Aorta (tissue), 5 donors: ENCODE measurements around the gene TSC22D2. TPM values are rescaled to one million over a fixed set of nuclear protein-coding genes. Genes with fewer than 3 reads are reported as not detected.
"Not testable (repeated sequence)": the region's sequence is repeated elsewhere in the genome, so short reads cannot be mapped to it uniquely, and the experiment has no call there.

Experiments used
- ATAC-seq: fragments of 200-7000 bp; cut with Tn5 transposase; one replicate; pipeline ENCODE4 v1.9.1; 2022; ENCODE audit warnings: moderate library complexity; ENCODE audit not compliant: low FRiP score
- DNase-seq, 2 donors: peaks; one replicate each; pipeline ENCODE4 v3.0.0-alpha.2; 2020
- H3K27ac ChIP-seq, 2 donors: one replicate each; pipeline ENCODE4 v1.5.1; 2013; ENCODE audit warnings: low read length in 2 of 2, mild to moderate bottlenecking in 2 of 2, moderate library complexity in 2 of 2, control low read depth in 1 of 2, inconsistent platforms in 1 of 2, low read depth in 1 of 2
- H3K27me3 ChIP-seq, 2 donors: one replicate each; pipeline ENCODE4 v1.6.1; 2013; ENCODE audit warnings: control low read depth in 1 of 2, low read length in 1 of 2, mild to moderate bottlenecking in 1 of 2, moderate library complexity in 1 of 2; ENCODE audit not compliant: insufficient read depth in 2 of 2, control insufficient read depth in 1 of 2
- H3K36me3 ChIP-seq, 2 donors: one replicate each; pipeline ENCODE4 v1.6.1; 2013; ENCODE audit warnings: control low read depth in 1 of 2, low read length in 1 of 2, mild to moderate bottlenecking in 1 of 2; ENCODE audit not compliant: insufficient read depth in 2 of 2, control insufficient read depth in 1 of 2
- H3K4me1 ChIP-seq, 2 donors: one replicate each; pipeline ENCODE4 v1.6.1; 2013; ENCODE audit warnings: low read length in 2 of 2, control low read depth in 1 of 2, mild to moderate bottlenecking in 1 of 2, moderate library complexity in 1 of 2; ENCODE audit not compliant: insufficient read depth in 2 of 2, control insufficient read depth in 1 of 2
- H3K4me3 ChIP-seq, 2 donors: one replicate each; pipeline ENCODE4 v1.5.1; 2013; ENCODE audit warnings: low read length in 2 of 2, control low read depth in 1 of 2, mild to moderate bottlenecking in 1 of 2
- H3K9me3 ChIP-seq: one replicate; pipeline ENCODE4 v1.6.1; 2013; ENCODE audit warnings: mild to moderate bottlenecking, low read length; ENCODE audit not compliant: control insufficient read depth
- WGBS, 2 donors: extraction: QIAGEN DNeasy Blood & Tissue Kit; methylation state at CpG; one replicate each; pipeline ENCODE4 v1.1.7; 2013; 5-methylcytosine and 5-hydroxymethylcytosine counted together
- intact Hi-C, 2 donors: fragments of 100-400 bp; cut with DNase I; formaldehyde crosslinking; loops; one replicate each; pipeline versions ENCODE4 v1.14.2 to v1.15.0; 2022
- polyA plus RNA-seq, 2 donors: library from polyadenylated mRNA; stranded (reverse); fragments of 200-250 nt; gene quantifications; one replicate each; pipeline ENCODE4 v1.2.3, GENCODE V29; 2013
- total RNA-seq, 2 donors: library from RNA; stranded (reverse); fragmentation: NEBNext Ultra II Directional; extraction: Animal tissue kit (Norgen Biotek cat#: 25700); gene quantifications; one replicate each; pipeline ENCODE4 v1.2.1, GENCODE V29; 2021
- donor health status: healthy with polysubstance abuse.
- donor health status: Bipolar disorder and iron deficiency.
- donor health status: DM: no; HTN: no; CAD: no.
- donor health status: DM: no; HTN: no; CAD: no.
- donor health status: DM: yes; HTN: yes; CAD: no.

The TSC22D2 gene
- total and polyA plus RNA-seq, 4 donors: 10.6 to 64.7 (median 27.7) TPM

- Histone ChIP-seq H3K36me3 (no peaks in the 10 kb centered on the region), H3K4me1 (peaks cover 0 to 2% of the 10 kb centered on the region in 2 donors), H3K9me3 (no peaks in the 10 kb centered on the region), H3K27me3 (no peaks in the 10 kb centered on the region), H3K27ac (no peak overlapping the region), H3K4me3 (no peak overlapping the region)
- 82 to 85% methylated on average over 7 of the region's 7 CpGs for WGBS, 2 donors
- ATAC-seq: no peak
- DNase-seq: no peak
- intact Hi-C loops: no loop called here
These were observed 62.0 kb downstream of the TSC22D2 start for GRCh38 chr3:150469931-150470740.

GRCh38 chr3:150472421-150472820, 64.3 kb downstream of the TSC22D2 start:
- H3K27me3 ChIP-seq: no peaks in the 10 kb centered on the region
- no peaks in the 10 kb centered on the region for H3K9me3 ChIP-seq
- ATAC-seq: no peak
- H3K4me1 ChIP-seq: peaks cover 0 to 2% of the 10 kb centered on the region in 2 donors
- no peak overlapping the region for H3K4me3 ChIP-seq
- no peak for DNase-seq
- H3K27ac ChIP-seq: no peak overlapping the region
- no peaks in the 10 kb centered on the region for H3K36me3 ChIP-seq
- 94 to 95% methylated on average over 1 of the region's 1 CpG for WGBS, 2 donors
- intact Hi-C loops: no loop called here

GRCh38 chr3:150473161-150473560, 65.1 kb downstream of the TSC22D2 start:
- H3K4me1 ChIP-seq, ATAC-seq, DNase-seq, H3K36me3 ChIP-seq, H3K4me3 ChIP-seq, H3K27ac ChIP-seq, H3K27me3 ChIP-seq, H3K9me3 ChIP-seq, intact Hi-C loops: not testable (repeated sequence)
- 95 to 97% methylated on average over 7 to 8 of the region's 8 CpGs for WGBS, 2 donors

- Histone ChIP-seq H3K4me3 (no peak overlapping the region), H3K27me3 (no peaks in the 10 kb centered on the region), H3K4me1 (no peaks in the 10 kb centered on the region), H3K27ac (no peak overlapping the region), H3K9me3 (no peaks in the 10 kb centered on the region), H3K36me3 (no peaks in the 10 kb centered on the region)
- intact Hi-C loops: no loop called here
- DNase-seq (no peak), ATAC-seq (no peak)
These were observed 71.3 kb downstream of the TSC22D2 start for GRCh38 chr3:150479370-150479769.

GRCh38 chr3:150480877-150481276, 72.8 kb downstream of the TSC22D2 start:
- no peak for ATAC-seq
- H3K4me1 ChIP-seq: no peaks in the 10 kb centered on the region
- no peaks in the 10 kb centered on the region for H3K36me3 ChIP-seq
- H3K9me3 ChIP-seq: no peaks in the 10 kb centered on the region
- H3K27me3 ChIP-seq: no peaks in the 10 kb centered on the region
- H3K27ac ChIP-seq: no peak overlapping the region
- H3K4me3 ChIP-seq: no peak overlapping the region
- DNase-seq: no peak
- intact Hi-C loops: no loop called here

GRCh38 chr3:150483226-150483625, 75.1 kb downstream of the TSC22D2 start:
- ATAC-seq: no peak
- intact Hi-C loops: no loop called here
- Histone ChIP-seq H3K27ac (no peak overlapping the region), H3K4me3 (no peak overlapping the region), H3K4me1 (no peaks in the 10 kb centered on the region), H3K9me3 (no peaks in the 10 kb centered on the region), H3K36me3 (no peaks in the 10 kb centered on the region), H3K27me3 (no peaks in the 10 kb centered on the region)
- DNase-seq: no peak

GRCh38 chr3:150484410-150484809, 76.3 kb downstream of the TSC22D2 start:
- WGBS, 2 donors: 99 to 100% methylated on average over 1 of the region's 1 CpG

GRCh38 chr3:150488867-150489266, 80.8 kb downstream of the TSC22D2 start:
- WGBS, 2 donors: 81 to 82% methylated on average over 2 of the region's 2 CpGs
- no peak for ATAC-seq
- no peaks in the 10 kb centered on the region for H3K36me3 ChIP-seq
- no peak overlapping the region for H3K27ac ChIP-seq
- no peaks in the 10 kb centered on the region for H3K4me1 ChIP-seq
- no peaks in the 10 kb centered on the region for H3K27me3 ChIP-seq
- peaks cover 2% of the 10 kb centered on the region for H3K9me3 ChIP-seq
- intact Hi-C loops: no loop called here
- H3K4me3 ChIP-seq: no peak overlapping the region
- no peak for DNase-seq

More at GRCh38 chr3:150484410-150484809, 76.3 kb downstream of the TSC22D2 start:
- ATAC-seq (no peak), DNase-seq (no peak)
- no peaks in the 10 kb centered on the region for H3K36me3 ChIP-seq
- intact Hi-C loops: no loop called here
- H3K27me3 ChIP-seq: no peaks in the 10 kb centered on the region
- no peak overlapping the region for H3K4me3 ChIP-seq
- no peaks in the 10 kb centered on the region for H3K4me1 ChIP-seq
- H3K9me3 ChIP-seq: no peaks in the 10 kb centered on the region
- no peak overlapping the region for H3K27ac ChIP-seq

GRCh38 chr3:150490277-150490986, 82.3 kb downstream of the TSC22D2 start:
- Histone ChIP-seq H3K4me1 (no peaks in the 10 kb centered on the region), H3K36me3 (no peaks in the 10 kb centered on the region), H3K27me3 (no peaks in the 10 kb centered on the region), H3K27ac (no peak overlapping the region), H3K9me3 (peaks cover 2% of the 10 kb centered on the region), H3K4me3 (no peak overlapping the region)
- intact Hi-C loops: loop anchor here in 1 of 2 donors (10.0 kb wide), 1 partner anchor 556 kb away; no protein-coding TSS in a partner anchor
- no peak for ATAC-seq
- WGBS, 2 donors: 94 to 95% methylated on average over 2 of the region's 2 CpGs
- DNase-seq: no peak
